VCaP (cell line): ENCODE results near the gene CASP8.
"Not testable (repeated sequence)": the region's sequence is repeated elsewhere in the genome, so short reads cannot be mapped to it uniquely, and the experiment has no call there.

Source experiments
- H3K27ac ChIP-seq: fragments of 450-650 bp; 2 replicates; pipeline ENCODE4 v1.5.1; 2017
- CTCF ChIP-seq: fragments of 450-650 bp; conservative IDR thresholded peaks from 2 replicates; pipeline ENCODE4 v1.5.1; 2017; ENCODE audit warnings: mild to moderate bottlenecking, moderate library complexity

The CASP8 gene

GRCh38 chr2:201235860-201236811 lies 24.2 kb upstream of the CASP8 start:
- peak overlapping the region; percentile 11; the same call in 1 of the 2 replicates for H3K27ac ChIP-seq
- peak; percentile 78 for TF ChIP-seq CTCF

- no peak for TF ChIP-seq CTCF
Observed at GRCh38 chr2:201237486-201238123, 22.7 kb upstream of the CASP8 start.

GRCh38 chr2:201239167-201239935 lies 21.0 kb upstream of the CASP8 start:
- not testable (repeated sequence) for H3K27ac ChIP-seq

More at GRCh38 chr2:201237486-201238123, 22.7 kb upstream of the CASP8 start:
- H3K27ac ChIP-seq = no peak overlapping the region

GRCh38 chr2:201242571-201243277 lies 17.6 kb upstream of the CASP8 start:
- TF ChIP-seq CTCF = no peak
- no peak overlapping the region for H3K27ac ChIP-seq

GRCh38 chr2:201244829-201245228 lies 15.5 kb upstream of the CASP8 start:
- no peak overlapping the region for H3K27ac ChIP-seq
- no peak for TF ChIP-seq CTCF

GRCh38 chr2:201246280-201246679 lies 14.1 kb upstream of the CASP8 start:
- no peak for TF ChIP-seq CTCF
- H3K27ac ChIP-seq = no peak overlapping the region

GRCh38 chr2:201248288-201248844 lies 12.0 kb upstream of the CASP8 start:
- no peak overlapping the region for H3K27ac ChIP-seq
- no peak for TF ChIP-seq CTCF
